GM10847 (cell line): ENCODE results near the gene AKAP12.
A peak's percentile ranks its signal among the peaks of the same experiment; 100 is the strongest.

Experiments used
- POLR2A ChIP-seq: IDR thresholded peaks from 2 replicates; pipeline ENCODE4 v1.6.1; 2011; ENCODE audit not compliant: insufficient read length; ENCODE audit errors: extremely low read depth

The AKAP12 gene

DNA sequence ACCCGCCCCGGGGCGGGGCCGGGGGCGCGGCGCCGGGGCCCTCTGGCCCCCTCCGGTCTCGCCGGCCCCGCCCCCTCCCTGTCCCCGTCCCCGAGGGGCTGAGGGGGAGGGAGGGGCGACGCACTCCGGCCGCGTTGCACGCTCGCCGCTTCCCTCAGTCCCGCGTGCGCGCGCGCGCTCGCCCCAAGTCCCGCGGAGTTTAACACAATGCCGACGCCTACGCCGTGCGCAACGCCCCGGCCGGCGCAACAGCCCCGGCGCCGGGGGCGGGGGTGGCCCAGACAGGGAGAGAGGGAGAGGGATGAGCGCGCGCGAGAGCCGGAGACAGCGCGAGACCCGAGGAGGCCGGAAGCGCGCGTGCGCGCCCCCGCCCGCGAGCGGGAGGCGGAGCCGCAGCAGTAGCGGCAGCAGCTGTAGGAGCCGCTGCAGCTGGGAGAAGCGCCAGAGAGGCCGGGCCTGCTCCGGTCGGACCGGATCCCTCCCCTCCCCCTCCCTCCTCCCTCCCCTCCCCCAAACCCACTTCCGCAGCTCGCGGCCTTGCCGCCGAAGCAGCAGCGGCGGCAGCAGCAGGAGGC lies 150.6 kb downstream of the AKAP12 start:
- TF ChIP-seq POLR2A, result peak; percentile 37

- TF ChIP-seq POLR2A, result peak; percentile 25
These were observed 151.2 kb downstream of the AKAP12 start for GRCh38 chr6:151390851-151391470.

- peak; percentile 40 for TF ChIP-seq POLR2A
These were observed 152.0 kb downstream of the AKAP12 start, which contains the start of gene ZBTB2 for GRCh38 chr6:151391471-151392413. Gene ZBTB2, minus strand, starts transcription at chr6:151391559. Its CDS starts 17,922 bp downstream, at chr6:151373637.

DNA sequence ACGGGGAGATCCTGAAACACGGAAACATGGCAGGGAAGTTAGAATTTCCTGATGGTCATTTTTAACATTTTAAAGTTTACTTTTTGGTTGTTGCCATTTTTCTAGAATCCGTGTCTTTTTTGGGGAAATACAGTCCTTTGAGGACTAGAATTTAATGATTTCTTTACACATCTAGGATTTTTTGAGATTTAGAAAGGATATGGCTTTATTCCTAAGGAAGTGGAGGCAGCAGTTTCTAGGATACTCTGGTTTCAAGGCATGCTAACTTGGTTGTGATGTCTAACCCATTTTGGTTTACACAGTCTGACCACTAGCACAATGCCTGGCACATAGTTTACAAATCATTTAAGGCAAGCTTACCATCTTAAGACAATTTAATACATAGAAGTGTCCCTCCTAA lies 152.7 kb downstream of the AKAP12 start:
- no peak for TF ChIP-seq POLR2A

GRCh38 chr6:151393410-151393809 lies 153.6 kb downstream of the AKAP12 start:
- no peak for TF ChIP-seq POLR2A

DNA sequence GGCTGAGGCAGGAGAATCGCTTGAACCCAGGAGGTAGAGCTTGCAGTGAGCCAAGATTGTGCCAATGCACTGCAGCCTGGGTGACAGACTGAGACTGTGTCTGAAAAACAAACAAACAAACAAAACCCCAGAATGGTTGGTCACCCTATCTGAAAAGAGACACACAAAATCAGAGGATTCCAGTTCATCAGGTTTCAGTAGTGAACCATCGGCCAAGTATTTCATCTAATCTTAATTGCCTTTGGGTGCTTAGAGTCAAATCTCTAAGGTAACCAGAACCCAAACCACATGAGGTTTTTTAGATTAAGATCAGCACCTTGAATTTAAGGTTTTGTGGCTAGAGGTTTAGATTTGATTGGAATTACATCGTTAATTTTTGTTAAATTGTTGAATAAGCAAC lies 159.9 kb downstream of the AKAP12 start:
- no peak for TF ChIP-seq POLR2A

DNA sequence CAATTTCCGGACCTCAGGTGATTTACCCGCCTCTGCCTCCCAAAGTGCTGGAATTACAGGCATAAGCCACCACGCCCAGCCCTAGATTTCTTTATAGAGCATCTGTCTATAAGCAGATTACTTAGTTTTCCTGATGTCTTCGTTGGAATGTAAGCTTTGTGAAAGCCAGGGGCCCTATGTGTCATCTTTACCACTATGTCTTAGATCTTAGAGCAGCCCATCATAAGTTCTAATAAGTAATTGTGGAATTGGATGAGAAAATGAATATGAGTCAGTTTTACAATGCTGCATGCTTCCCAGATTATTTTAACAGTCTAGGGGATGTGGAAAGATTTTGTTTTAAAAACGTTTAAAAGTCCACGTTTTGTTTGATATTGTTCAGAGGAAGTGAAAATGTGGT lies 160.7 kb downstream of the AKAP12 start:
- TF ChIP-seq POLR2A, result no peak

DNA sequence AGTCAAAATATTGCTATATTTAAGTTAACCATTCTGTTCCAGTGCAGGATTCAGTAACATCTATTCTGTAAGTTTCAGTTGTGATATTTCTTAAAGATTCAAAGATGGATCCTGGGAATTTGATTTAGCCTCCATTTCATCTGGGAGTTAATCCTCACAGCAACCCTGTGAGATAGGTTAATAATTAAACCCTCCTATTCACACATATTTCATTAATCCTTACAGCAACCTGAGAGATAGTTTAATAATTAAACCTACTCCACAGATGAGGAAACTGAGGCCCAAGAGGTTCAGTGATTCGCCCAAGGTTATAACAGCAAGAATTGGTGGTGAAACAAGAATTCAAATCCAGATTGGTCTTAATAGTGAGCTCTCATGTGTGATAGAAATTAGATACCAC lies 162.5 kb downstream of the AKAP12 start:
- TF ChIP-seq POLR2A, result no peak

DNA sequence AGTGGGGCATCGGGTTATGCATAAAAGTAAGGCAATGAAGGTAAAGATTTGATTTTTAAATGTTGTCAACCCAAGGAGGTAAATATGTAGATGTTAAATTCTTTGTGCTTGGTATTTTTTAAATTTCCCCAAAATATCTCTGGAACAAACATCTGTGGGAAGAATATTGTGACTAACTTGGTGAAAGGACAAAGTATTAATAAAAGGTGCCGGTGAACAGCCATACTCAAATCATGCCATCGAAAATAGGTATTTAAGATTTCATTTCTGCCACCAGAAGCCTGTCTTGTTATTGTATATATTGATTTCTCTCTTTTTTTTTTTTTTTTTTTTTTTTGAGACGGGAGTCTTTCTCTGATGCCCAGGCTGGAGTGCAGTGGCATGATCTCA lies 164.1 kb downstream of the AKAP12 start:
- TF ChIP-seq POLR2A, result no peak
